SKM-1 (cell line): ENCODE measurements around the gene HDDC3.
A peak's percentile ranks its signal among the peaks of the same experiment; 100 is the strongest.

Experiments
- DNase-seq: peaks from one replicate; lab custom pipeline; 2025; ENCODE audit not compliant: unreplicated experiment; lab: John Stamatoyannopoulos, UW

The HDDC3 gene

DNA sequence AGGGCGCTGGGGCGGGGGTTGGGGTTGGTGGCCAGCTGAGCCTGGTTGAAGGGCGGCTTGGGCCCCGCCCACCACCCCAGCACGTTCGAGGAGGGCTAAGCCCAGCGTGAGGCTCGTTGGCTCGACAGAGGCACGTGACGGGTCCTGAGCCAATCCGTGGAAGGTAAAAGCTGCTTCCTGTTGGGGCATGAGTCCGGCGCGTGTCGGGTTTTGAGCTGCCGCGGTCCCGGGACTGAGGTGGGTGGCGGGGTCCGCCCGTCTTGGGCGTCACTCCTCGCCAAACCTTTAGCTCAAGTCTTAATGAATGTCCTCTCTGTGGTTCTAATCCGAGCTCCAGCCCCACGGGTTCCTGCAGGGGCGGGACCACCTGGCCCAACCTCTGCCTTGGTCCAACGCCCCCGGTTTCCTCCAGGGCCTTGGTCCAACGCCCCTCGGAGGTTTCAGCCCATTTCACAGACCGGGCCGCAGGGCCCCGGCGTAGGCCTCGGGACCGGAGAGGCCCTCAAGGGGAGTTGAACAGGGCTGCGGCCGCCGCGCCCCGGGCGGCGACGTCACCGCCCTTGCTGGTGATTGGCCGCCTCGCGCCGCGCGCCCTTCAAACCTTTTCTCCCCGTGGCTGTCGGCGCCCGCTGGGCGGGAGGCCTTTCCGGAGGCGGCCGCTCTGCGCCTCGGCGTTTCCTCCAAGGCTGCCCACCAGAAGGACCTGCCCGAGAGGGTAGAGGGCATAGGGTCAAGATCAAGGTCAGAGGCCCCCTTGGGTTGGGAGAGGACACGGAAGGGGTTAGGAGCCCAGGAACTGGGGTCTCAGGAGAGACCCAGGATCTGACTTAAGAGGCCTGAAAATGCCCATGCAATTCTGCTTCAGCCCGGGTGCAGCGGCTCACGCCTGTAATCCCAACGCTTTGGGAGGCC lies 22.6 kb upstream of the HDDC3 start, which contains the start of gene RCCD1:
RCCD1 (plus strand) TSS at position 173 of the 912 bp plus-strand sequence. CDS start 1,851 bp downstream, outside the sequence.
- peak; percentile 96 for DNase-seq

DNA sequence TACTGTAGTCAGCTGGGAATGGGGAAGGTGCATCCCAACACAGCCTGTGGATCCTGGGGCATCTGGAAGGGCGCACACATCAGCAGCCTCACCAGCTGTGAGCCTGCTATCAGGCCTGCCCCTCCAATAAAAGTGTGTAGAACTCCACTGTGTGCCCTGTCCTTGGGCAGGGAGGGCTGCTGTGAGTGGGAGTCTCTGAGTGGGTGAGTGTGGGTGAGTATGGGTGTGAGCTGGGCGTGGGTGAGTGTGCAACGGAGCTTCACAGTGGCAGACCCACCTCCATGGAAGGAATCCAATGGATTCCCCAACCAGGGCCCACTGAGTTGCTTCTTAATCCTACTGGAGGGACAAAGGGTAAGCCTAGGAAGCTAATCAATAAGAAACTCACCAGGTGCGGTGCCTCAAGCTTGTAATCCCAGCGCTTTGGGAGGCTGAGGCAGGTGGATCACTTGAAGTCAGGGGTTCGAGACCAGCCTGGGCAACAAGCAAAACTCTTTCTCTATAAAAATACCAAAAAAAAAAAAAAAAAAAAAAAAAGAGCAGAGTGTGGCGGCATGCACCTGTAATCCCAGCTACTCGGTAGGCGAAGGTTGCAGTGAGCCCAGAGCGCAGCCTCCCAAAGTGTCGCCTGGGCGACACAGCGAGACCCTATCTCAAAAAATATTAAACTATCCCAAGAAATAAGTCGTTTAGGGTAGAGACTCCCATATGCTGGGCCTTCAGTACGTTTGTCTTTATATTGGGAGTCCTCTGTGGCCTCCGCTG lies 21.8 kb upstream of the HDDC3 start:
- DNase-seq, result no peak

DNA sequence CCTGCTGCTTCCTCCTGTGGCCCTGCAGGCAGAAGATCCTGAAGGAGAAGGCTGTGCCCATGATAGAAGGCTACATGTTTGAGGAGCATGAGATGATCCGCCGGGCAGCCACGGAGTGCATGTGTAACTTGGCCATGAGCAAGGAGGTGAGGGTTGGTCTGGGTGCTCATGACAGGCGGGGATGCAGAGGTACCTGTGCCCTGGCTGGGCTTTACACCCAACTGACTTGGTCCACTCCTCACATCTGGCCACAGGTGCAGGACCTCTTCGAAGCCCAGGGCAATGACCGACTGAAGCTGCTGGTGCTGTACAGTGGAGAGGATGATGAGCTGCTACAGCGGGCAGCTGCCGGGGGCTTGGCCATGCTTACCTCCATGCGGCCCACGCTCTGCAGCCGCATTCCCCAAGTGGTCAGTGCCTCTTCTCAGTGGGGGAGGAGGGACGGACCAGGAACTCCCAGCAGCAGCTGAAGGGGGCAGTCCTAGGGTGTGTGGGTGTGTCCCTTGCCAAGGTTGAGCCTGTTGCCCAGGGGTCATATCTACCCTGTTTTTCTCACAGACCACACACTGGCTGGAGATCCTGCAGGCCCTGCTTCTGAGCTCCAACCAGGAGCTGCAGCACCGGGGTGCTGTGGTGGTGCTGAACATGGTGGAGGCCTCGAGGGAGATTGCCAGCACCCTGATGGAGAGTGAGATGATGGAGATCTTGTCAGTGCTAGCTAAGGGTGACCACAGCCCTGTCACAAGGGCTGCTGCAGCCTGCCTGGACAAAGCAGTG lies 20.7 kb upstream of the HDDC3 start:
- no peak for DNase-seq

GRCh38 chr15:90950676-90951075 lies 18.3 kb upstream of the HDDC3 start:
- no peak for DNase-seq

GRCh38 chr15:90949979-90950675 lies 17.8 kb upstream of the HDDC3 start:
- no peak for DNase-seq

DNA sequence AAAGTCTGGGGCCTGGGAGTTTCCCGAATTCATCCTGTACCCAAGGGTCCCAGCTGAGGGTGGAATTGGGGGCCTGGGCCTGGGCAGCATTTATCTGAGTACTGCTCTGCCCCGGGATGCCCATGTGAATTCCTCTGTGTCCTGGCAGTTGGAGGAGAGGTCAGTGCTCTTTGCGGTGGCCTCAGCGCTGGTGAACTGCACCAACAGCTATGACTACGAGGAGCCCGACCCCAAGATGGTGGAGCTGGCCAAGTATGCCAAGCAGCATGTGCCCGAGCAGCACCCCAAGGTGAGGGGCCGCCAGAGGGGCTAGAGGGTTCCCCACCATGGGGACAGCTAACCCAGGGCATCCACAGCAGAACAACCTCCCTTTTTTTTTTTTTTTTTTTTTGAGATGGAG lies 16.2 kb upstream of the HDDC3 start:
- DNase-seq, result no peak

DNA sequence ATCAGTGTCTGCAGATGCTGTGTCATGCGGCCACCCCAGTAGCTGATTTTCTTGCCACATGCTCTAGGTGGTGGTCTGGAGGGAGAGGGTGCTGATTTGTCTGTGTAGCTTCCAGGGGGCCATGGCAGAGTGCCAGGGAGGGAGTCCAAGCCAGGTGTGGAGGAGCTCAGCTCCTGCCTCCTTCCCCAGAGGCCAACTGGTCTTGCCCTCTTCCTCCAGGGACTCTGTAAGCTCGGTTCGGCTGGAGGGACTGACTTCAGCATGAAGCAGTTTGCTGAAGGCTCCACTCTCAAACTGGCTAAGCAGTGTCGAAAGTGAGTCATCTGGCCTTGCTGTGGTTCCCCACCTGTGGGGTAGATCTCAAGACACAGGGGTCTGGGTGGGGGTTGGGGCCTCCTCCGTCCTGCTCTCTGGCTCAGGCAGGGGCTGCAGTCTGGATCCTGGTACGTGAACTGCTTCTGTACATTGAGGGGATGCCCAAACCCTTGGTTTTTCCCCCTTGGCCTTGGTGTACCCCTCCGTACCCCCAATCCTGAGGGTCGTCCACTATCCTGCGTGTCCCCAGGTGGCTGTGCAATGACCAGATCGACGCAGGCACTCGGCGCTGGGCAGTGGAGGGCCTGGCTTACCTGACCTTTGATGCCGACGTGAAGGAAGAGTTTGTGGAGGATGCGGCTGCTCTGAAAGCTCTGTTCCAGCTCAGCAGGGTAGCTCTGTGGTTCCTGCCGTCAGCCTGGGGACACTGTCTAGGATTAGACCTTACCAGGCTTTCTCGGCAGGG lies 15.4 kb upstream of the HDDC3 start:
- DNase-seq, result no peak

DNA sequence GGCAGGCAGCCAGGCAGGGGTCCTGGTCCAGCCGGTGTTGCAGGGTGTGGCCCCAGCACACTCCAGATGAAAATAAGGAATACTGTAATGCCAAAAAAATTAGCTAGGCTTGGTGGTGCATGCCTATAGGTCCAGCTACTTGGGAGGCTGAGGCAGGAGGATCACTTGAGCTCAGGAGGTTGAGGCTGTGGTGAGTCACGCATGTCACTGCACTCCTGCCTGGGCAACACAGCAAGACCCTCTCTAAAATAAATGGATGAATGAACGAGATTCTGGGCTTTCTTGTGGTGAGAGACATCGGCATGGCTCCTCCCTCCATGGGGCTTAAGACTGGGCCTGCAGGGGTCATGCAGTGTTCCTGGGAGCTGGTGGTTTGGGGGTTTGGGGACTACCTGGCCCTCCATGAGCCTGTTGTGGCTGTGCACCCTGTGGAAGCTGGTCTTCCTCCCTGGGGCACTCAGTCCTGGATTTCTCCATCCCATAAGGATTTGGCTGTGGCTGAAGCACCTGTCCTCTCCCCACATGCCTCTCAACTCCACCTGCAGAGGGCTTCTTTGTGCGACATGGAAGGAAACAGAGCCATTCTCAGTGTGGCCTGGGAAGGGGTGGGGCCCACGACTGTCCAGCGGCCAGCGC lies 14.7 kb upstream of the HDDC3 start:
- no peak for DNase-seq

- DNase-seq, result no peak
Observed at GRCh38 chr15:90946538-90946937, 14.2 kb upstream of the HDDC3 start.

DNA sequence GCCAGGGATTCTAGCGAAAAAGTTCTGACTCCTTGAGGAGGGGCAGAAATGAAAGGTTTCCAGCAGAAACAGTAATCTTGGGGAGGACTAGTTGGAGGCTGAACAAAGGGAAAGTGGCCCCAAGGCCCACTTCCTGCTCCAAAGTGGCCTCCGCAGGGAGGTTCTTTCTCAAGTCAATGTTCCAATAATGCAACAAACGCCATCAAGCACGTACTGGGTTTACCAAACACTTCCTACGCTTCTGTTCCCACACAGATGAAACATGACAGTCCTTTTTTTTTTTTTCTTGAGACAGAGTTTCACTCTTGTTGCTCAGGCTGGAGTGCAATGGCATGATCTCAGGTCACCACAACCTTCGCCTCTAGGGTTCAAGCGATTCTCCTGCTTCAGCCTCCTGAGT lies 12.7 kb upstream of the HDDC3 start:
- no peak for DNase-seq

- no peak for DNase-seq
Observed at GRCh38 chr15:90942354-90943120, 10.2 kb upstream of the HDDC3 start.

DNA sequence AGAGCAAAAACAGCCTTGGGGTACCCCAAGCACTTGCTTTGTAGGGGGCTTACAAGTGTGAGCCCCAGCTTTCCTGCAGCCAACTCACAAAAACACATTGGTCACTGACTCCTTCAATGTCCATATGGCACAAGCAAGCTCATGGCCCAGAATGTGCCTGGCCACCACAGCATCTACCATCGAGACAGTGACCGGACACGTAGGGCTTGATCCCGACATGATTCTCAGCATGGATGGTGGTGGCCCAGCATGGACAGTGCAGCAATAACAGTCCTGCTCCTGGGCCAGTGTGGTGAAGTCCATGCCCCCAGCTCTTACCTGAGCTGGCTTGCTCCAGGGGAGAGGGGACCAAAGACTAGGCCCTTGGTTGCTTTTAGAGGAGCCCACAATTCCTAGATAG lies 8.7 kb upstream of the HDDC3 start:
- DNase-seq, result no peak

DNA sequence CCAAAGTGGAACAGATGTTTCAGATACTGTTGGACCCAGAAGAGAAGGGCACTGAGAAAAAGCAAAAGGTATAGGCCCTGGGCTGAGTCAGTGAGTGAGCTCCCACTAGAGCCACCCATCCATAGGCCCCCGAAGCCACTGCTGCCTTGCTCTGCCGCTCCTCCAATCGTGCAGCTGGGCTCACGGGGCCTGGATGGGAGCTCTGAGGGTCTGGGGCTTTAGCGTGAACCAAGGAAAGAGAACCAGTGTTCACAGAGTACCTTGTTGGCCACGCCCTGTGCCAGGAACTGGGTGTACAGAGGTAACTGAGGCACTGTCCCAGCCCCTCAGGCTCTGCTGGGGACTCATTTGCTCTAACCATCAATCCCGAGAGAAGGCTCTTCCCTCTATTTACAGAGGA lies 7.4 kb upstream of the HDDC3 start:
- no peak for DNase-seq

- no peak for DNase-seq
Observed at GRCh38 chr15:90938261-90938660, 5.9 kb upstream of the HDDC3 start.

DNA sequence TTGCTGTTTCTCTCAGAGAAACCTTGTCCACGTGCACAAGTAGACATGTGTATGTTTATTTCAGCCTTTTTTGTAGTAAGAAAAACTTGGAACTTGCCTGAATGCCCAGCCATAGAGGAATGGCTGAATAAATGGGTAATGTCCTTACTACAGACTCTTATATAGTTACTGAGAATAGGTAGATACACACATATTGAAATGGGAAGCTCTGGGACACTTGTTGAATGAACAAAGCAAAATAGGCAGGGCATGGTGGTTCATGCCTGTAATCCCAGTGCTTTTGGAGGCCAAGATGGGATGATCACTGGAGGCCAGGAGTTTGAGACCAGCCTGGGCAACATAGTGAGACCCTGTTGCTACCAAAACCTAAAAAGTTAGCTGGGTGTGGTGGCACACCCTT lies 4.5 kb upstream of the HDDC3 start:
- DNase-seq, result no peak

GRCh38 chr15:90934949-90935751 lies 2.8 kb upstream of the HDDC3 start, which contains the start of gene UNC45A:
Gene UNC45A, plus strand, starts transcription at chr15:90935285. Its CDS starts 40 bp downstream, at chr15:90935325.
- peak; percentile 67 for DNase-seq

GRCh38 chr15:90934256-90934948 lies 2.1 kb upstream of the HDDC3 start:
- peak; percentile 61 for DNase-seq
